B cell (primary cell): ENCODE data around the gene SLC9C2. TPM values are rescaled to one million over a fixed set of nuclear protein-coding genes. Genes with fewer than 3 reads are reported as not detected.
"Not testable (repeated sequence)": the region's sequence is repeated elsewhere in the genome, so short reads cannot be mapped to it uniquely, and the experiment has no call there.

Experiments used
- ATAC-seq: fragments of 200-7000 bp; cut with Tn5 transposase; one replicate; pipeline ENCODE4 v1.10.0; 2021; ENCODE audit warnings: low read depth, mild to moderate bottlenecking, moderate number of reproducible peaks, moderate library complexity
- CTCF ChIA-PET: fragments of 350-600 bp; sonication (Branson Sonifier 250); formaldehyde crosslinking; loops from one replicate; lab custom pipeline; 2021; ENCODE audit warnings: antibody characterized with exemption, inconsistent platforms; lab: Charles Lee
- POLR2A ChIA-PET: fragments of 350-600 bp; sonication (Branson Sonifier 250); formaldehyde crosslinking; loops from one replicate; lab custom pipeline; 2021; ENCODE audit warnings: antibody characterized with exemption; lab: Charles Lee
- DNase-seq: peaks from one replicate; pipeline ENCODE4 v3.0.0; 2013
- H2AFZ ChIP-seq: 2 replicates; pipeline ENCODE4 v1.6.1; 2012; ENCODE audit warnings: mild to moderate bottlenecking, low read depth, low read length; ENCODE audit not compliant: insufficient read depth, poor library complexity, severe bottlenecking
- H3K27ac ChIP-seq, 2 donors: 1 replicate in 1 of 2; 2 replicates in 1 of 2; pipeline ENCODE4 v1.5.1; 2012 to 2013; ENCODE audit warnings: low read length in 2 of 2, mild to moderate bottlenecking in 2 of 2, moderate library complexity in 1 of 2
- H3K27me3 ChIP-seq, 4 experiments: fragments of 200-600 bp in 1 of 4; sonication (generic) in 1 of 4; replicated peaks in 1 of 4; 1 replicate in 2 of 4; 2 replicates in 2 of 4; pipeline versions ENCODE4 v1.6.1 to v1.7.0; 2013 to 2016; ENCODE audit warnings: low read length in 3 of 4, mild to moderate bottlenecking in 2 of 4, mixed read lengths in 1 of 4, moderate library complexity in 1 of 4; ENCODE audit not compliant: insufficient read depth in 4 of 4, control insufficient read depth in 3 of 4; ENCODE audit errors: control extremely low read depth in 1 of 4
- H3K36me3 ChIP-seq, 2 experiments: replicated peaks in 1 of 2; 1 replicate in 1 of 2; 2 replicates in 1 of 2; pipeline versions ENCODE4 v1.6.1 to v1.7.1; 2013; ENCODE audit warnings: low read length in 1 of 2; ENCODE audit not compliant: insufficient read depth in 2 of 2, control insufficient read depth in 1 of 2; ENCODE audit errors: control extremely low read depth in 1 of 2, extremely low read depth in 1 of 2
- H3K4me1 ChIP-seq, 2 donors: fragments of 200-600 bp in 1 of 2; sonication (generic) in 1 of 2; 1 replicate in 1 of 2; 2 replicates in 1 of 2; pipeline versions ENCODE4 v1.5.1 to v1.6.1; 2013 to 2017; ENCODE audit warnings: low read length in 2 of 2; ENCODE audit not compliant: control insufficient read depth in 2 of 2, insufficient read depth in 2 of 2
- H3K4me2 ChIP-seq: replicated peaks from 2 replicates; pipeline ENCODE3; 2012; ENCODE audit warnings: mild to moderate bottlenecking, low read depth, low read length; ENCODE audit not compliant: poor library complexity, severe bottlenecking
- H3K4me3 ChIP-seq, 5 experiments: fragments of 200-600 bp in 1 of 5; sonication (generic) in 1 of 5; 1 replicate in 3 of 5; 2 replicates in 2 of 5; pipeline versions ENCODE4 v1.5.1 to v1.7.0; 2011 to 2016; ENCODE audit warnings: low read length in 4 of 5, mild to moderate bottlenecking in 4 of 5, low read depth in 2 of 5, control low read depth in 1 of 5, moderate library complexity in 1 of 5; ENCODE audit not compliant: insufficient read depth in 1 of 5; ENCODE audit errors: control extremely low read depth in 1 of 5, extremely low read depth in 1 of 5
- H3K79me2 ChIP-seq: fragments of 200-600 bp; sonication (generic); one replicate; pipeline ENCODE4 v1.6.0; 2016; ENCODE audit warnings: low read length; ENCODE audit not compliant: control insufficient read depth, insufficient read depth
- H3K9ac ChIP-seq: fragments of 200-600 bp; sonication (generic); 2 replicates; pipeline ENCODE4 v1.6.1; 2017; ENCODE audit warnings: mild to moderate bottlenecking, low read length, moderate library complexity
- H3K9me3 ChIP-seq, 3 donors: one replicate each; pipeline versions ENCODE4 v1.6.1 to v1.7.1; 2013; ENCODE audit warnings: low read length in 2 of 3; ENCODE audit not compliant: control insufficient read depth in 2 of 3, insufficient read depth in 1 of 3; ENCODE audit errors: control extremely low read depth in 1 of 3
- H4K20me1 ChIP-seq: 2 replicates; pipeline ENCODE4 v1.6.0; 2012; ENCODE audit warnings: mild to moderate bottlenecking, low read length; ENCODE audit not compliant: insufficient read depth, control insufficient read depth, poor library complexity, severe bottlenecking
- H3K27ac Mint-ChIP-seq: one replicate; pipeline ENCODE4 v1.8.0; 2021; ENCODE audit warnings: mixed read lengths
- H3K27me3 Mint-ChIP-seq: one replicate; pipeline ENCODE4 v1.8.0; 2021; ENCODE audit warnings: mixed read lengths
- H3K4me1 Mint-ChIP-seq: one replicate; pipeline ENCODE4 v1.8.0; 2021; ENCODE audit warnings: mixed read lengths
- H3K4me3 Mint-ChIP-seq: one replicate; pipeline ENCODE4 v1.8.0; 2021; ENCODE audit warnings: mixed read lengths
- H3K9me3 Mint-ChIP-seq: one replicate; pipeline ENCODE4 v1.8.0; 2022; ENCODE audit warnings: mixed read lengths; ENCODE audit not compliant: insufficient read depth
- EZH2 ChIP-seq: IDR thresholded peaks from 2 replicates; pipeline ENCODE4 v1.6.1; 2012; ENCODE audit warnings: borderline replicate concordance, low read depth, mild to moderate bottlenecking, moderate library complexity, low read length; ENCODE audit not compliant: insufficient read depth, poor library complexity, severe bottlenecking
- WGBS: methylation state at CpG from one replicate; pipeline ENCODE4 v1.1.5; 2013; ENCODE audit warnings: missing lambda C conversion rate; ENCODE audit not compliant: insufficient coverage; 5-methylcytosine and 5-hydroxymethylcytosine counted together
- intact Hi-C: fragments of 100-400 bp; cut with micrococcal nuclease; formaldehyde crosslinking; loops from one replicate; pipeline ENCODE4 v1.10.0; 2022
- polyA plus RNA-seq: library from polyadenylated mRNA; depleted of rRNA; stranded (reverse); fragments of >200 nt; gene quantifications from 2 replicates; pipeline ENCODE4 v1.2.3, GENCODE V29; 2012
- total RNA-seq, 2 donors: library from RNA; stranded (reverse); fragments of 120-200 nt in 1 of 2; gene quantifications; 1 replicate in 1 of 2; 2 replicates in 1 of 2; pipeline versions ENCODE4 v1.2.3 to v1.2.4, GENCODE V29; 2013 to 2022
- TF ChIP-seq, protein P1 (sequence below): fragments of 200-600 bp; IDR thresholded peaks from one replicate; pipeline ENCODE4 v1.8.0; 2022; ENCODE audit warnings: antibody characterized with exemption, mild to moderate bottlenecking

SLC9C2 gene
- total and polyA plus RNA-seq, 2 donors (not counting 1 experiment from before 2014, with no cell fraction given): not detected

DNA sequence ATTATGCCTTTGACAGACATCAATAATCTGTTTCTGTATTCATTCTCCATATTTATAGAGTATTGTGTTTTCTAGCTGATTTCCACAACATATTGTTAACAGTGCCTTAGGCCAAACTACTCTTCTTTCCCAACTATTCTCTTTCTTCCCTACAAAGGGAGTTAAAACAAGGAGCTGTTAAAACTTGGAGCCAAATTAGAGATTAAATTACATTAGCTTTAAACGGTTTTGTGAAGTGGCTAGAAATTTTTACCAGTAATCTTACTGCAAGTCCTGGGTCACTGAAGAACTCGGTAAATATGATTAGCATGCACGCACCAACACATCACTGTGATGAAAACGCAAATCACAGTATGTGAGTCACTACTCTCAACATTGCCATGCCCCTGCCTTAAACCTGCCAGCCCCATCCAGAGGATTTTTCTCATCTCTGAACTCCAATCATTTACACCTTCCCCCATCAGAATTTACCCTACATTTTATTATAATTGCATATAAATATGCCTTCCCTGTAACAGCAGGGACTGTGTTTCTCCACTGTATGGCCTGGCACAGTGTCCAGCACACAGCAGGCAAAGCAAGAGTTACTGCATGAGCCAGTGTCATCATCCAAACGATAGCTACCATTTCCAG, 127.2 kb downstream of the SLC9C2 start:
- H3K9ac ChIP-seq: peak overlapping the region; percentile 93
- 73% methylated on average over 5 of the region's 5 CpGs for WGBS
- H2AFZ ChIP-seq: no peak overlapping the region
- ATAC-seq: no peak
- CTCF ChIA-PET: interaction anchor here (1.1 to 5.1 kb wide), 5 partner anchors 45 to 741 kb away, joined by 3 to 46 read pairs (median 4); no protein-coding TSS in a partner anchor
- peak overlapping the region; percentile 80 for H3K4me3 Mint-ChIP-seq
- TF ChIP-seq, protein P1, sequence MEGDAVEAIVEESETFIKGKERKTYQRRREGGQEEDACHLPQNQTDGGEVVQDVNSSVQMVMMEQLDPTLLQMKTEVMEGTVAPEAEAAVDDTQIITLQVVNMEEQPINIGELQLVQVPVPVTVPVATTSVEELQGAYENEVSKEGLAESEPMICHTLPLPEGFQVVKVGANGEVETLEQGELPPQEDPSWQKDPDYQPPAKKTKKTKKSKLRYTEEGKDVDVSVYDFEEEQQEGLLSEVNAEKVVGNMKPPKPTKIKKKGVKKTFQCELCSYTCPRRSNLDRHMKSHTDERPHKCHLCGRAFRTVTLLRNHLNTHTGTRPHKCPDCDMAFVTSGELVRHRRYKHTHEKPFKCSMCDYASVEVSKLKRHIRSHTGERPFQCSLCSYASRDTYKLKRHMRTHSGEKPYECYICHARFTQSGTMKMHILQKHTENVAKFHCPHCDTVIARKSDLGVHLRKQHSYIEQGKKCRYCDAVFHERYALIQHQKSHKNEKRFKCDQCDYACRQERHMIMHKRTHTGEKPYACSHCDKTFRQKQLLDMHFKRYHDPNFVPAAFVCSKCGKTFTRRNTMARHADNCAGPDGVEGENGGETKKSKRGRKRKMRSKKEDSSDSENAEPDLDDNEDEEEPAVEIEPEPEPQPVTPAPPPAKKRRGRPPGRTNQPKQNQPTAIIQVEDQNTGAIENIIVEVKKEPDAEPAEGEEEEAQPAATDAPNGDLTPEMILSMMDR: no peak
- no peak for TF ChIP-seq EZH2
- no peaks in the 10 kb centered on the region for H4K20me1 ChIP-seq
- H3K27ac ChIP-seq: no peak overlapping the region
- intact Hi-C loops: loop anchor here (2.0 to 5.0 kb wide), 5 partner anchors 268 to 1547 kb away; partner anchors contain the start of genes MRPS14, RC3H1, SUCO and TNFSF4
- peaks cover 0 to 6% (median 4%) of the 10 kb centered on the region in 3 donors for H3K9me3 ChIP-seq
- H3K4me1 ChIP-seq: peaks cover 22 to 23% of the 10 kb centered on the region in 2 donors
- H3K79me2 ChIP-seq: peaks cover 27% of the 10 kb centered on the region
- peak overlapping the region; percentile 87 for H3K4me2 ChIP-seq
- no peaks in the 10 kb centered on the region for H3K36me3 ChIP-seq
- POLR2A ChIA-PET: interaction anchor here (1.5 kb wide), 1 partner anchor 392 kb away, joined by 11 read pairs; the partner anchor contains the start of genes GAS5 and ZBTB37
- peaks cover 42% of the 10 kb centered on the region for H3K4me1 Mint-ChIP-seq
- no peaks in the 10 kb centered on the region for H3K9me3 Mint-ChIP-seq
- no peak for DNase-seq
- H3K27me3 ChIP-seq: no peaks in the 10 kb centered on the region
- H3K4me3 ChIP-seq: peak overlapping the region in 2 of 5 experiments; percentile 89 to 96
- H3K27me3 Mint-ChIP-seq: no peaks in the 10 kb centered on the region
- no peak overlapping the region for H3K27ac Mint-ChIP-seq

DNA sequence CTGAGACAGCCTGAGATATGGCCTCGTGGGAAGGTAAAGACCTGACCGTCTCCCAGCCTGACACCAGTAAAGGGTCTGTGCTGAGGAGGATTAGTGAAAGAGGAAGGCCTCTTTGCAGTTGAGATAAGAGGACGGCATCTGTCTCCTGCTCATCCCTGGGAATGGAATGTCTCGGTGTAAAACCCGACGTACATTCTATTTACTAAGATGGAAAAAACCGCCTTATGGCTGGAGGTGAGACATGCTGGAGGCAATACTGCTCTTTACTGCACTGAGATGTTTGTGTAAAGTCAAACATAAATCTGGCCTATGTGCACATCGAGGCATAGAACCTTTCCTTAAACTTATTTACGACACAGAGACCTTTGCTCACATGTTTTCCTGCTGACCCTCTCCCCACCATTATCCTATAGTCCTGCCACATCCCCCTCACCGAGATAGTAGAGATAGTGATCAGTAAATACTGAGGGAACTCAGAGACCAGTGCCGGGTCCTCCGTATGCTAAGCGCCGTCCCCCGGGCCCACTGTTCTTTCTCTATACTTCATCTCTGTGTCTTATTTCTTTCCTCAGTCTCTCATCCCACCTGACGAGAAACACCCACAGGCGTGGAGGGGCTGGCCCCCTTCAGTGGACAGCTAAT, 128.0 kb downstream of the SLC9C2 start:
- H3K27me3 Mint-ChIP-seq, H2AFZ ChIP-seq, H3K4me3 ChIP-seq, H3K27me3 ChIP-seq, DNase-seq, POLR2A ChIA-PET, H3K9me3 Mint-ChIP-seq, H3K36me3 ChIP-seq, H3K9me3 ChIP-seq, ATAC-seq, H3K9ac ChIP-seq, H3K27ac ChIP-seq, H4K20me1 ChIP-seq: not testable (repeated sequence)
- whole genome bisulfite sequencing: 98% methylated on average over 14 of the region's 17 CpGs
- H3K27ac Mint-ChIP-seq: peak overlapping the region; percentile 37
- peak overlapping the region; percentile 48 for H3K4me3 Mint-ChIP-seq
- CTCF ChIA-PET: interaction anchor here (1.2 to 5.1 kb wide), 2 partner anchors 44 to 649 kb away, joined by 3 to 46 read pairs; no protein-coding TSS in a partner anchor
- intact Hi-C loops: loop anchor here (5.0 kb wide), 3 partner anchors 268 to 728 kb away; partner anchors contain the start of genes RC3H1 and TNFSF4
- H3K4me1 Mint-ChIP-seq: peaks cover 39% of the 10 kb centered on the region
- Histone ChIP-seq H3K4me2 (peak overlapping the region; percentile 87), H3K79me2 (peaks cover 27% of the 10 kb centered on the region), H3K4me1 (peaks cover 22 to 23% of the 10 kb centered on the region in 2 donors)
